ENCODE results near the gene CTCF.

The CTCF gene

DNA sequence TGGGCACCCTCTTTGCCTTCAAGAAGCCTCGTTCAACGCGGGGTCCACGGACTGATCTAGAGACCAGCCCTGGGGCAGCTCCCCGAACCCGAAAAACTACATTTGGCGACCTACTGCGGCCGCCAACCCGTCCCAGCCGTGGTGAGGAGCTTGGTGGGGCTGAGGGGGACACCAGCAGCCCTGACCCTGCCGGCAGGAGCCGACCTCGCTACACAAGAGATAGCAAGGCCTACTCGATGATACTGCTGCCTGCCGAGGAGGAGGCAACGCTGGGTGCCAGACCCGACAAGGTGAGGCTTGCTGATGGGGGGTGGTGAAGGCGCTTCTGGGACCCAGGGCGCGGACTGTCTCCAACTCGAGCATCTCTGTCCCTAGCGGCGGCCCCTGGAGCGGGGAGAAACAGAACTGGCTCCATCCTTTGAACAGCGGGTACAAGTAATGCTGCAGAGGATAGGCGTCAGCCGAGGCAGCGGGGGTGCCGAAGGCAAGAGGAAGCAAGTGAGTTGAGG is 92.1 kb downstream of the CTCF start:
- DNase-seq, result peak; percentile 20

GRCh38 chr16:67655363-67655762 is 93.0 kb downstream of the CTCF start:
- no peak for DNase-seq

DNA sequence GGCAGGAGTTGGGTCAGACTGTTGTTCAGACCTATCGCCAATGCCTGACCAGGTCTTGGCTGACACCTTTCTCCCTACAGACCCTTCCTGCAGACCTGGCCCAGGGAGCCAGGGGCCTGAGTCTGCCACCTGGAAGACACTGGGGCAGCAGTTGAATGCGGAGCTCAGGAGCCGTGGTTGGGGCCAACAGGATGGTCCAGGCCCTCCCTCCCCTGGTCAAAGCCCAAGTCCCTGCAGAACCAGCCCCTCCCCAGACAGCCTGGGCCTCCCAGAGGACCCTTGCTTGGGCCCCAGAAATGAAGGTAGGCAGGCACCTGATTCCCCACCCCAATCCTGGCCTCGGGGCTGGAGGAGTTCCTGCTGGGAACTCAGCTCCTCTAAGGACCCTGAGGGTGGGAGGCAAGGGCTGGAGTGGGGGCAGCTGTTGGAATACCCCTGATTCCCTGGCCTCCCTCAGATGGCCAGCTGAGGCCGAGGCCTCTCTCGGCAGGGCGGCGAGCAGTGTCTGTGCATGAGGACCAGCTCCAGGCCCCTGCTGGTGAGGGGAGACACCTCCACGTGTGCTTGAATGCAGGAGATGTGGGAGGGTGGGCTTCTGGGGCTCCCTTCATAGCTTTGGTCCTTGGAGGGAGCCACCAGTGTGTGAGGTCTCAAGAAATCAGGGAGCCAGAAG is 94.2 kb downstream of the CTCF start:
- no peak for DNase-seq

DNA sequence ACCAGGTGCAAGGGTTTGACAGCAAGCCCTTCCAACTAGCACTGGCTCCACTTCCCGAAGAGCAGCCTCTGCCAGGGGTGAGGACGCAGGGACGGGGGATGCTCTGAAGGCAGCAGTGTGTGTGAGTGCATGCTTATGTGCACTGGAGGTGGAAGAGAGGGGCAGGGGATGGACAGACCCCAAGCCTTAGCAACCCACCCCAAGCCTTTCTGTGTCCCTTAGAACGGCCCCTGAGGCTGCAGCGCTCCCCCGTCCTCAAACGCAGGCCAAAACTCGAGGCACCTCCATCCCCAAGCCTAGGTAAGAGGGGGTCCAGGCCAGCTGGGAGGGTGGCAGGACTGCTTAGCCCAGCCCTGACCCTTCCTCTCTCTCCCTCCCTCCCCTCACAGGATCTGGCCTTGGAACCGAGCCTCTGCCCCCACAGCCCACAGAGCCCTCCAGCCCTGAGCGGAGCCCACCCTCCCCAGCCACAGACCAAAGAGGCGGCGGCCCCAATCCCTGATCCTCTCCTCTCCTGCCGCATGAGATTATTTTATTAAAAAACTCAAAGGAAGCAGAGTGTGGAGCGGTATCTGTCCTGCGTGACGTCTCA is 94.8 kb downstream of the CTCF start:
- no peak for DNase-seq

GRCh38 chr16:67657751-67658518 is 95.6 kb downstream of the CTCF start:
- DNase-seq, result no peak

DNA sequence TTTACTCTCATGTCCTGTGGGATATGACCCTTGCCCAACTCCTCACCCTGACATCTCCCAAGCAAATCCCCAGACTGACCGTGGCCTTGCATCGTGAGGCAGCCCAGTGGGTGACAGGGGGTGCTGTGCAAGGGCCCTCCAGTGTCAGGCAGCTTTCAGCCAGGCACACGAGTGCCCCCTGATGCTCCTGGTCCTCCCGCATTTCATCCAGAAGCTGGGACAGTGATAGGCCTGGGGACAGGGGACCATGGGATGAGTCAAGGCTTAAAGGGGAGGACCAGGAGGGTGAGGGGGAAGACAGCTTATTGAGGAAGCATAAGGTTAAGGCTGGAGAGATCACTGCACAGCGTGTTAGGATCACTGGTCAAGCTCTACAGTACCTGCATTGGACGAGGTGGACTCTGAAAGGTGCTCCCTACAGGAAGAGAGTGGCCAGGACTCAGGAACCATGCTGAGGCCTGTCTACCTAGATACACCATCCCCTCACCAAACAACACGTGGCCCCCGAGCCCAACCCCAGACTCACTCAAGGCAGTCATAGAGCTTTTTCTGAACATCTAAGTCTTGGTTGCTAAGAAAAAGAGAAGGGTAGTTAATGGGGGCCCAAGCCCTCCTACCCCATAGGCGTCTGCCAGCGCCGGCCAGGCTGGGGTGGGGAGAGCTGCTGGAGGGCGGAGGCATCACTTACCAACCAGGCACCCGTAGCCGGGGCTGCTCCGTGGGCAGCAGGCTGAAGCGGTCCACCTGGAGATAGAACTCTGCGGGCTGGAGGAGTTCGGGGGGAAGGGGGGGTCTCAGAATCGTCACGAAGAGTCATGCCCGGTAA is 96.7 kb downstream of the CTCF start:
- no peak for DNase-seq

DNA sequence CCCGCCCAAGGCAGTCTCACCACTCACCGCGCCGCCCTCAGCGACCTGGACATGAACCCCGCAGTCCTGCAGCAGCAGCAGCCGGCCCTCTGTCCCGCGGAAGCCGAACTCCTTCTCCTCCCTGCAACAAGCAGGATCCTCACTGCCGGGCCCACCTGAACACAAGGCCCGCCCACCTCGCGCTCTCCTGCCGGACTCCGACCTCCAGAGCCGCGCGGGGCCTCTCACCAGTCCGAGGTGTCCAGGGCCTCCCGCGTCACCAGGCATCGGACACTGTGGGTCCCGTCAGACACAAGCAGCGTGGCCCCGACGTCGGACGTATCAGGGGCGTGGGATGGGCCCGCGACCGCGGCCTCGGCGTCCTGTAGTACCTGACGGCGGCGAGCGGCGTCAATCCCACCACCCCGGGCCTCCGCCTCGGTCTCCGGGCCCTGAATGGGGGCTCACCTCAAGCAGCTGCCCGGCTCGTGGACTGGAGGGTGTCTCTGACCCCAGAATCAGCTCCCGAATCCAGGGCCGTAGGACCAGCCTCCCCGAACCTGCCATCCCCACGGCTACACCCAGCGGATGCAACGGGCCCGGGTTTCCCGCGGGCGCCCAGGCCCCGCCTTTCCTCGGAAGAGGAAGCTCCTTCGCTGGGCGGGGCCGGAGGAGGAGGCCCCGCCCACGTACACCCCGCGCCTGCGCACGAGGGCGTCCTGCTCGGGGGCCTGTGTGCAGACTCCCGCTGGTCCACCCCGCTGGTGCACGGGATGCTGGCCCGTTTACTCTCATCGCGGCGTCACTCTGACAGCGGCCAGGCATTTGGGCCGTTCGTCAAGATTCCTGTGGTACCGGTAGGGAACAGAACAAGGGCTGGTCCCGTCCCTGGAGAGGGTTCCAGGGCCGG is 97.6 kb downstream of the CTCF start, which contains the start of gene ACD:
TSS of gene ACD (minus strand) at position 586 of the 889 bp plus-strand sequence. CDS start at position 546, 40 bp downstream.
- peak; percentile 93 for DNase-seq

DNA sequence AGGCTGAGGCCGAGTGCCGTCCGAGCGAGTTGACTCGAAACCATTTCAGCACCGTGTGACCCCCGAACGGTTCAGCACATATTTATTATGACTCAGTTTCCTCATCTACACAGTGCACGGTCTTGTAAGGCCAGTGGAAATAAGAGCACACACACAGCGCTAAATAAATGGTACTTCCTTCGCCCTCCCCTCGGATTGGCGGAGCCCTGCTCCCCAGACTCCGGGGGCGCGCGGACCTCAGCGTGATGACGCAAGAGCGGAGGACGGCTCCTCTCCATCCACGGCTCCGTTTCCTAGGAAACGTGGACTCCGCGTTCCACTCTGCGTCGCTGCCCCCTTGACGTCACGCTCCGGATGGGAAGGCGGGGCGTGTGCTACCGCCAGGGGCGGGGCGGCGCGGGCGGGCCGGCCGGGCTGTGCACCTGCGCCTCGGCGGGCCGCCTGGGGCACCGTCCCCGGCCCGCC is 98.3 kb downstream of the CTCF start, which contains the start of gene PARD6A:
TSS of gene PARD6A (plus strand) at position 397 of the 465 bp plus-strand sequence. CDS start 79 bp downstream, outside the sequence.
- peak; percentile 96 for DNase-seq

DNA sequence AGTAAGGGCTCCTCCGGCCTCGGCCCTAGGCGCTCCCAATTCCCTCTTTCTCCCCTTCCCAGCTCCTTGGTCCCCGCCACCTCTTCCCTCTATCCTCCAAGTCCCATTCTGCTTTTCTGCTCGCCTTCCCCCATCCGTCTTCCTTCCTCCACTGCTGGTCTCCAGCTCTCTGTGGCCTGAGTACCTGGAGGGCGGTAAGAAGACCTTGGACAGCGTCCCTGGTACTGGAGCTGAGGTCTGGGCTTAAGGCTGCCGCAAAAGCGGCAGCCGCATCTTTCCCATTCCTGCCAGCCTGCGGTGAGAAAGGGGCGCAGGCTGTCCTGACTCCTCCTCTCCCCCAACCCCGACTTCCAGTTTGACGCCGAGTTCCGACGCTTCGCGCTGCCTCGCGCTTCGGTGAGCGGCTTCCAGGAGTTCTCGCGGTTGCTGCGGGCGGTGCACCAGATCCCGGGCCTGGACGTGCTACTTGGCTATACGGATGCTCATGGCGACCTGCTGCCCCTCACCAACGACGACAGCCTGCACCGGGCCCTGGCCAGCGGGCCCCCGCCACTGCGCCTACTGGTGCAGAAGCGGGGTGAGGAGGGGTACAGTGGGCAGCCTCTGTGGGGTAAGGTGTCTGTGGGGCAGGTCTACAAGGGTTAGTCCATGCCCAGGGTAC is 98.9 kb downstream of the CTCF start:
- DNase-seq, result no peak

- no peak for DNase-seq
These were observed 99.7 kb downstream of the CTCF start for GRCh38 chr16:67661886-67662652.

DNA sequence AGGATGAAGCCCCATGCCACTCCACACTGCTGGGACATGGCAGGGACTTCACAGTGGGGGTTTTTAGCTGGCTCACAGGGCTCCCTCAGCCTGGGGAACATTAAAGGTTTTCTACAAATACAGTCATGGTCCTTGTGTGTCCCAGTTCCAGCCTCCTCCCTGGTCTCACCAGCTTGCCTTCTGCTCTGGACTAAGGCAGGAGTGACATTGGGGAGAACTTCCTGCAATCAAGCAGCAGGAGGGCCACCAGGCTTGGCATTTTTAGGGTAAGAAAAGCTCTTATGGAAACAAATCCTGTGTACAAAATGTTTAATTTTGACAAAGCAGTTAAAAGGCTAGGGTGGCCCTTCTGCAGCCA is 100.3 kb downstream of the CTCF start:
- no peak for DNase-seq

GRCh38 chr16:67663151-67663876 is 101.0 kb downstream of the CTCF start:
- no peak for DNase-seq

GRCh38 chr16:67663877-67664222 is 101.5 kb downstream of the CTCF start:
- no peak for DNase-seq

DNA sequence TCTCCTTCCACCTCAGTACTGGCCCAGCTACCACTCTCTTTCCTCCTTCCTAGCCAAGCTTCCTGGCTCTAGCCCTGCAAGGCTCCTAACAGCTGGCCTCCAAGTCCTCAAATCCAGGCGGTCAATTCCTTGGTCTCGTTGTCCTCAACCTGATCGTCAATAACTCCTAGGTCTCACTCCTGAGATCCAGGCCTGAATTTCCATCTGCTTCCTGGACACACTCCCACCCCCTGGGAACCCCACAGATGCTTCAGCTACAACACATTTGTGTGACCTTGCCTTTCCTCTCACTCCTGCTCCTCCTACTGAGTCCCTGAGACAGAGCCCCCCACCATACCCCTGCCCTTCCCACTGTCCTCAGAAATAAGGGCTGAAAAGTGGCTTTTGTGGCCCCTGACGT is 101.9 kb downstream of the CTCF start:
- no peak for DNase-seq

- DNase-seq, result no peak
These were observed 102.5 kb downstream of the CTCF start for GRCh38 chr16:67664871-67665270.

DNA sequence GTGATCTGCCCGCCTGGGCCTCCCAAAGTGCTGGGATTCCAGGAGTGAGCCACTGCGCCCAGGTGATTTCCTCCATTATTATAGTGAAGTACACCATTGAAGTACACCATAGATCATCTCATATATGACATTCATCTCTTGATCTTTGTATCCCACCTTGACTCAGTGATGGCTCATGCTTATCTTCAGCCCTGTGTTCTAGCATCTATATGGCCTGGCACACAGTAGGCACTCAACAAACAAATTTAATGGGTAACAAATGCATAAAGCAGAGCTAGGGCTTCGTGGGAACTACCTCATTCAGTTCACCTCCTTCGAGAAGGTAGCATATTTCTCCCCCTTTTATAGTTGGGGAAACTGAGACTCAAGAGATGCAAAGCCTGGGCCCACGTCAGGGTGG is 103.3 kb downstream of the CTCF start:
- DNase-seq, result no peak

DNA sequence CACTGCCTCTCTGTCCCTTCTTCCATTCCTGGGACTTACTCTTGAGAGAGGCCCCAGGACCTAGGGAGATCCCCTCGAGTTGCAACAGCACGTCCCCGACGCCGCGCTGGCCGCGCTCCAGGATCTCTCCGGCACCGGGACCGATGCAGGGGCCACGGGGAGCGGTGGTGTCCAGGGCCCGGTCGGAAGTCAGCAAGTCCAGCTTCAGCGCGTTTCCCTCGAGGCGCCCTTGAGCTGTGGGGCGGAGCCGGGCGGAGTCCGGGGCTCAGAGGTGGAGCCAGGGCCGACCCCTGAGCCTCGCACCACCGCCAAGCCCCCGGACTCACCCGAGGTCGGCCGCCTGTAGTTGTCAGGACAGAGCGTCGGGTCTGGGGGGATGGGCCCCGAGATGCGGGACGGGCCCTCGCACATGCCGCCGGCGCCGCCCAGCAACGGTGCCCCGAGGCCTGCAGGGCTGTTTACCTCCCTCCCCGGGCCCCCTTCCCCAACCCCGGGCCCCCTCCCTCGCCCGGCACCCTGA is 103.8 kb downstream of the CTCF start:
- no peak for DNase-seq

DNA sequence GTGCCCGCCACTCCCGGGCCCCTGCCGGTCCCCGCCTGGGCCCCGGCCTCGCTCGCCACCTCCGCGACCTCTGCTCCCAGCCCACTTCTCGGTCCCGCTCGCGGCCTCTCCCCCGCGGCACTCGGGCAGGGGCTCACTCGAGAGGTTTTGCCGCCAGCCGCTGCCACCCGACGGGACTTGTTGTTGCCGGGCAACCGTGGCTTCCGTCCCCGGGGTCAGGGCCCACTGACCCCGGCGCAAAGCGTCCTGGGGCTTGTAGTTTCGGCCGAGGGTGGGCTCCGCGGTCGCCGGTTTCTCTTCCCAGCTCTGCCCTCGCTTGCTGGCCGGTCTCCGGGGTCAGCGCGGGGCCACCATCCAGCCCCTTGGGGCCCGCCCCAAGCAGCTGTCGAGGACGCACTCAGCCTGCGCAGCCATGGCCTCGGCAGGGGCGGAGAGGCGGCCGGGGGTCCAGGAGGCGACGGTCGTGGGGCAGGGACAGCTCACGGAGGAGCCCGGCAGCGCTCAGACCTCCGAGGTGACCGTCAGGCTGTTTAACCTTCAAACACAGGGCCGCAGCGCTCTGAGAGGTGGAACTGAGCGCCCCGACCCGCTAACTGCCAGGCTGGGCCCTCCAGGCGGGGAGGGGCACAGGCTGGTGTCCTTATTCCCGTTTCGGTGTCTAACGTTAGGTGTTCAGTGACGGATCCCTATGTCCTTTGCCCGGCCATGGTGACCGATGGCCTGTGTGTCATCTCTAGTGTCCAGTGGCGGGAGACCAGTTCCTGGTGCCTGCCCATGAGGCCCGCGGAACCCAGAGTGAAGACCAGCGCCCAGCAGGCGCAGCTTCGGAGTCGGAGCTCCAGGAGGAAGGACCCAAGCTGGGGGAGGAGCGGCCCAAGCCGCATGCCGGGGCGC is 104.5 kb downstream of the CTCF start, which contains the start of the genes C16orf86 and ENKD1:
TSS of gene C16orf86 (plus strand) at position 256 of the 894 bp plus-strand sequence. CDS start at position 413, 157 bp downstream.
TSS of gene ENKD1 (minus strand) at position 192 of the 894 bp plus-strand sequence. CDS start 308 bp downstream, outside the sequence.
- peak; percentile 87 for DNase-seq

Data from left hindlimb (tissue), 1 donor.